Neuronal stem cell (in vitro differentiated cells): ENCODE measurements around the gene ACSL1.

ENCODE experiments used
- DNase-seq: peaks from one replicate; pipeline ENCODE4 v3.0.0-alpha.2; 2013; ENCODE audit warnings: low spot score
- H2AFZ ChIP-seq: one replicate; pipeline ENCODE4 v1.6.1; 2013; ENCODE audit warnings: mild to moderate bottlenecking, low read length, inconsistent platforms
- H2AK5ac ChIP-seq: 2 replicates; pipeline ENCODE4 v1.6.1; 2013; ENCODE audit warnings: low read depth, mild to moderate bottlenecking, inconsistent platforms, low read length, moderate library complexity, mixed read lengths
- H2BK120ac ChIP-seq: 2 replicates; pipeline ENCODE4 v1.6.1; 2013; ENCODE audit warnings: low read depth, mild to moderate bottlenecking, inconsistent platforms, low read length, moderate library complexity, mixed read lengths
- H2BK12ac ChIP-seq: one replicate; pipeline ENCODE4 v1.6.1; 2013; ENCODE audit warnings: low read length, inconsistent platforms
- H2BK15ac ChIP-seq: 2 replicates; pipeline ENCODE4 v1.6.1; 2013; ENCODE audit warnings: mild to moderate bottlenecking, low read length, inconsistent platforms, mixed read lengths
- H2BK5ac ChIP-seq: one replicate; pipeline ENCODE4 v1.6.1; 2013; ENCODE audit warnings: inconsistent platforms, mild to moderate bottlenecking, low read length, moderate library complexity
- H3K14ac ChIP-seq: one replicate; pipeline ENCODE4 v1.6.1; 2013; ENCODE audit warnings: low read length, inconsistent platforms
- H3K18ac ChIP-seq: 2 replicates; pipeline ENCODE4 v1.6.1; 2013; ENCODE audit warnings: low read length, inconsistent platforms
- H3K23ac ChIP-seq: 2 replicates; pipeline ENCODE4 v1.6.1; 2013; ENCODE audit warnings: low read depth, mild to moderate bottlenecking, mixed read lengths, low read length, inconsistent platforms; ENCODE audit not compliant: poor library complexity
- H3K27ac ChIP-seq: replicated peaks from 3 replicates; pipeline ENCODE4 v1.5.1; 2013; ENCODE audit warnings: low read length, inconsistent platforms
- H3K27me3 ChIP-seq, 3 experiments: 2 replicates each; pipeline ENCODE4 v1.6.1; 2013; ENCODE audit warnings: low read length in 3 of 3, mild to moderate bottlenecking in 2 of 3, inconsistent platforms in 1 of 3, low read depth in 1 of 3, mixed read lengths in 1 of 3, moderate library complexity in 1 of 3; ENCODE audit not compliant: control insufficient read depth in 3 of 3, insufficient read depth in 3 of 3
- H3K36me3 ChIP-seq, 2 donors: replicated peaks in 1 of 2; 2 replicates each; pipeline ENCODE4 v1.6.1; 2013; ENCODE audit warnings: low read length in 2 of 2; ENCODE audit not compliant: control insufficient read depth in 2 of 2, insufficient read depth in 2 of 2
- H3K4ac ChIP-seq: 2 replicates; pipeline ENCODE4 v1.6.1; 2013; ENCODE audit warnings: inconsistent platforms, mild to moderate bottlenecking, low read length, moderate library complexity
- H3K4me1 ChIP-seq, 2 donors: 1 replicate in 1 of 2; 2 replicates in 1 of 2; pipeline ENCODE4 v1.6.1; 2013; ENCODE audit warnings: low read length in 2 of 2, low read depth in 1 of 2; ENCODE audit not compliant: control insufficient read depth in 2 of 2, insufficient read depth in 1 of 2
- H3K4me2 ChIP-seq: one replicate; pipeline ENCODE4 v1.6.1; 2013; ENCODE audit warnings: mild to moderate bottlenecking, low read length, inconsistent platforms; ENCODE audit not compliant: insufficient read depth, poor library complexity, severe bottlenecking
- H3K4me3 ChIP-seq, 2 donors: 2 replicates each; pipeline ENCODE4 v1.5.1; 2013; ENCODE audit warnings: low read length in 2 of 2, mild to moderate bottlenecking in 2 of 2, inconsistent platforms in 1 of 2, moderate library complexity in 1 of 2
- H3K79me1 ChIP-seq: one replicate; pipeline ENCODE4 v1.6.1; 2013; ENCODE audit warnings: low read depth, mild to moderate bottlenecking, inconsistent platforms, low read length, moderate library complexity
- H3K9ac ChIP-seq: one replicate; pipeline ENCODE4 v1.6.1; 2013; ENCODE audit warnings: mild to moderate bottlenecking, low read depth, low read length, inconsistent platforms; ENCODE audit not compliant: poor library complexity
- H3K9me3 ChIP-seq, 2 donors: replicated peaks in 1 of 2; 2 replicates each; pipeline versions ENCODE3 to v1.6.1; 2013; ENCODE audit warnings: low read length in 2 of 2, mild to moderate bottlenecking in 2 of 2, inconsistent platforms in 1 of 2, low read depth in 1 of 2, mixed read lengths in 1 of 2, moderate library complexity in 1 of 2; ENCODE audit not compliant: control insufficient read depth in 2 of 2, insufficient read depth in 1 of 2
- H4K8ac ChIP-seq: one replicate; pipeline ENCODE4 v1.6.1; 2013; ENCODE audit warnings: low read depth, mild to moderate bottlenecking, inconsistent platforms, low read length, moderate library complexity
- H4K91ac ChIP-seq: one replicate; pipeline ENCODE4 v1.6.1; 2013; ENCODE audit warnings: low read length, low read depth, mild to moderate bottlenecking, inconsistent platforms; ENCODE audit not compliant: poor library complexity
- WGBS, 2 donors: extraction: QIAGEN DNeasy Blood & Tissue Kit; methylation state at CpG; one replicate each; pipeline ENCODE4 v1.1.7; 2013; ENCODE audit warnings: missing lambda C conversion rate in 2 of 2, mixed read lengths in 1 of 2; ENCODE audit not compliant: insufficient read length in 2 of 2, insufficient replicate concordance in 1 of 2; ENCODE audit errors: extremely low coverage in 2 of 2; 5-methylcytosine and 5-hydroxymethylcytosine counted together

ACSL1 gene

GRCh38 chr4:184776821-184777220, 48.9 kb downstream of the ACSL1 start:
- Histone ChIP-seq H2AFZ (no peak overlapping the region), H3K14ac (no peak overlapping the region), H3K36me3 (no peaks in the 10 kb centered on the region), H2BK120ac (no peak overlapping the region), H3K27ac (no peak overlapping the region), H2AK5ac (no peak overlapping the region), H3K79me1 (no peaks in the 10 kb centered on the region), H2BK12ac (no peak overlapping the region), H4K8ac (no peak overlapping the region), H3K4ac (no peak overlapping the region), H3K4me3 (no peak overlapping the region), H3K23ac (no peak overlapping the region), H3K27me3 (no peaks in the 10 kb centered on the region), H3K9ac (no peak overlapping the region), H2BK15ac (no peak overlapping the region), H4K91ac (no peak overlapping the region), H3K4me1 (no peaks in the 10 kb centered on the region), H2BK5ac (no peak overlapping the region), H3K4me2 (no peak overlapping the region), H3K9me3 (no peaks in the 10 kb centered on the region), H3K18ac (no peak overlapping the region)
- DNase-seq = no peak
- WGBS, 2 donors = no CpG with 5 or more reads among the region's 5 CpGs

GRCh38 chr4:184775854-184776555, 49.8 kb downstream of the ACSL1 start:
- Histone ChIP-seq H3K4ac (no peak overlapping the region), H2BK5ac (no peak overlapping the region), H2BK15ac (no peak overlapping the region), H3K14ac (no peak overlapping the region), H3K79me1 (no peaks in the 10 kb centered on the region), H4K8ac (no peak overlapping the region), H4K91ac (no peak overlapping the region), H3K4me1 (no peaks in the 10 kb centered on the region), H3K36me3 (no peaks in the 10 kb centered on the region), H2AFZ (no peak overlapping the region), H2BK12ac (no peak overlapping the region), H3K9me3 (no peaks in the 10 kb centered on the region), H3K27me3 (no peaks in the 10 kb centered on the region), H3K18ac (no peak overlapping the region), H3K23ac (no peak overlapping the region), H3K4me3 (peak overlapping the region in 1 of 2 donors; percentile 24), H3K9ac (no peak overlapping the region), H2BK120ac (no peak overlapping the region), H3K4me2 (no peak overlapping the region), H2AK5ac (no peak overlapping the region), H3K27ac (no peak overlapping the region)
- DNase-seq = no peak
- no CpG with 5 or more reads among the region's 13 CpGs for WGBS, 2 donors

- WGBS, 2 donors = no CpG with 5 or more reads among the region's 7 CpGs
- Histone ChIP-seq H2BK15ac (no peak overlapping the region), H3K18ac (no peak overlapping the region)
Observed at GRCh38 chr4:184774152-184774551, 51.6 kb downstream of the ACSL1 start.

GRCh38 chr4:184771416-184771815, 54.4 kb downstream of the ACSL1 start:
- Histone ChIP-seq H3K14ac (no peak overlapping the region), H2BK120ac (no peak overlapping the region), H2BK15ac (no peak overlapping the region), H2AK5ac (no peak overlapping the region), H3K27ac (no peak overlapping the region), H3K18ac (no peak overlapping the region), H3K36me3 (no peaks in the 10 kb centered on the region), H4K8ac (no peak overlapping the region), H3K4ac (no peak overlapping the region), H3K4me3 (no peak overlapping the region), H3K4me2 (no peak overlapping the region), H2BK12ac (no peak overlapping the region), H3K9ac (no peak overlapping the region), H3K4me1 (peaks cover 0 to 3% of the 10 kb centered on the region in 2 donors), H2AFZ (no peak overlapping the region), H3K23ac (no peak overlapping the region), H3K79me1 (no peaks in the 10 kb centered on the region), H3K27me3 (no peaks in the 10 kb centered on the region), H3K9me3 (no peaks in the 10 kb centered on the region), H2BK5ac (no peak overlapping the region), H4K91ac (no peak overlapping the region)
- DNase-seq = no peak
- no CpG with 5 or more reads among the region's 1 CpG for WGBS, 2 donors

More at GRCh38 chr4:184774152-184774551, 51.6 kb downstream of the ACSL1 start:
- Histone ChIP-seq H3K14ac (no peak overlapping the region), H3K23ac (no peak overlapping the region), H3K9ac (no peak overlapping the region), H2AFZ (no peak overlapping the region), H3K4ac (no peak overlapping the region), H2BK12ac (no peak overlapping the region), H3K27ac (no peak overlapping the region), H3K4me1 (peaks cover 0 to 3% of the 10 kb centered on the region in 2 donors), H3K36me3 (no peaks in the 10 kb centered on the region), H2BK5ac (no peak overlapping the region), H3K4me3 (no peak overlapping the region), H4K8ac (no peak overlapping the region), H2BK120ac (no peak overlapping the region), H3K9me3 (no peaks in the 10 kb centered on the region), H4K91ac (no peak overlapping the region), H3K79me1 (no peaks in the 10 kb centered on the region), H3K4me2 (no peak overlapping the region), H2AK5ac (no peak overlapping the region), H3K27me3 (no peaks in the 10 kb centered on the region)
- DNase-seq = no peak
